ENCODE results near the gene TMEM62.

The TMEM62 gene

GRCh38 chr15:43133430-43134156 is at the start of gene TMEM62:
TSS of gene TMEM62 (plus strand) at chr15:43133586. CDS start at chr15:43133803, 217 bp downstream.
- DNase-seq (ENCODE audit: extremely low read depth, low read depth): peak; percentile 5
- TF ChIP-seq CTCF (IDR thresholded peaks at IDR 0.05; ENCODE audit: low read depth, low read length): no peak

GRCh38 chr15:43085921-43086320 is 47.5 kb upstream of the TMEM62 start:
- DNase-seq (ENCODE audit: extremely low read depth, low read depth): no peak
- no peak for TF ChIP-seq CTCF (IDR thresholded peaks at IDR 0.05; ENCODE audit: low read depth, low read length)

- no peak for DNase-seq (ENCODE audit: extremely low read depth, low read depth)
- no peak for TF ChIP-seq CTCF (IDR thresholded peaks at IDR 0.05; ENCODE audit: low read depth, low read length)
Observed at GRCh38 chr15:43086551-43086950, 46.8 kb upstream of the TMEM62 start.

GRCh38 chr15:43091859-43092258 is 41.5 kb upstream of the TMEM62 start:
- no peak for DNase-seq (ENCODE audit: extremely low read depth, low read depth)
- TF ChIP-seq CTCF (IDR thresholded peaks at IDR 0.05; ENCODE audit: low read depth, low read length): no peak

GRCh38 chr15:43093026-43093425 is 40.4 kb upstream of the TMEM62 start:
- TF ChIP-seq CTCF (IDR thresholded peaks at IDR 0.05; ENCODE audit: low read depth, low read length): no peak
- DNase-seq (ENCODE audit: extremely low read depth, low read depth): no peak

GRCh38 chr15:43094416-43095030 is 38.9 kb upstream of the TMEM62 start:
- no peak for DNase-seq (ENCODE audit: extremely low read depth, low read depth)
- no peak for TF ChIP-seq CTCF (IDR thresholded peaks at IDR 0.05; ENCODE audit: low read depth, low read length)

- DNase-seq (ENCODE audit: extremely low read depth, low read depth): no peak
Observed at GRCh38 chr15:43095243-43095642, 38.1 kb upstream of the TMEM62 start.

More at GRCh38 chr15:43095243-43095642, 38.1 kb upstream of the TMEM62 start:
- TF ChIP-seq CTCF (IDR thresholded peaks at IDR 0.05; ENCODE audit: low read depth, low read length): no peak

Measured in AG09319 (cell line).